GM18909 (cell line): ENCODE data around the gene LETM1.

Experiments used
- ATAC-seq: cut with Tn5 transposase; IDR thresholded peaks from one replicate; pipeline ENCODE4 v1.9.1; 2021; ENCODE audit warnings: mild to moderate bottlenecking; ENCODE audit not compliant: unreplicated experiment, poor library complexity

The LETM1 gene

DNA sequence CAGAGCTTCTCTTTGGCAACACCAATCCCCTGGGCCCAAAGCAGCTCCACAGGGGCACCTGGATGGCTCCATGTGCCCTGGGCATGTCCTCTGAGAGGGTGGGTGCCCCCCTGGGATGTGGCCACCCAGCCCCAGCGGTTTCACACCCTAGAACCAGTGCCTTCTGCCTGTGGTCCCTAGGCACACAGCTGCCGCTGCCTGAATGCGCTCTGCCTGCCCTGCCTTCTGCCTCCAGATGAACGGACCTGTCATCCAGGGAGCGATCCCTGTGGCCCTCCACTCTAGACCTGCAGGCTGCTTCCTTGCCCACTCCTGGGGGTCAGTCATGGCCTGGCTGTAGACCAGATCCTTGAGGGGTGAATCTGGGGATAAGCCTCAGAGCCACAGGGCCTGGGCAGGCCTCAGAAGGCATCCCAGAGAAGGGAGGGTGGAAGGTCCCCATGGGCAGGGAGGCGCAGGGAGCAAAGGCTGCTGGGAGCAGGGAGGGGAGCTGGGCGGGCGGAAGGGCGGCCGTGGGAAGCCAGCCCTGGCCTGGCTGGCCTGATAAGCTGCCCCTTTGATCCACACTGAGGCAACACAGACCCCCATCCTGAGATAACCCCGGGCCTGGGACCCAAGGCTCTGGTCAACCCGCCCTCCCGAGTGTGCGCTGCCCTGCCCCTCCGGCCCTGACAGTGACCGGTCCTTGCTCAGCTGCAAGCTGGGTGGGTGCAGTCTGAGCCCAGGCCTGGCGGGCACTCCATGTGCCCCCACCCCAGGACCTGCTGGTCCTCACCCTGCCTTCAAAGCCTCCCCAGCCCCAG lies 71.0 kb downstream of the LETM1 start:
- ATAC-seq: no peak

DNA sequence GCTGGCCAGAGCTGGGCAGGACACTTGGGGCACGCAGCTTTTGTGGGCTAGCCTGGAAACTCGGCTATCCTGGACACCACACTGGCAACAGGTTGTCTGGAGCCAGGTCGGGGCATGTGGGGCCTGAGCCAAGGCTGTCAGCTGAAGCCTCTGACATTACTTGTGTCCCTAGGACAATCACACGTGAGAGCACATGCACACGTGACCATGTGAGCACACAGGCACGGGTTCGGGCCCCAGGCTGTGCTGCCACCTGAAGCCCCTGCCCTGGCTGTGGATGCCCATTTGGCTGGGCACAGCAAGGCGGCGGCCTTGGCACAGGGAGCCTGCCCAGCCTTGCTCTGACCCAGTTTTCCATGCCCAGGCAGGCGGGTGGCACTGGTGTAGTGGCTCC lies 71.6 kb downstream of the LETM1 start:
- no peak for ATAC-seq

GRCh38 chr4:1783970-1784369 lies 72.0 kb downstream of the LETM1 start:
- ATAC-seq: no peak

DNA sequence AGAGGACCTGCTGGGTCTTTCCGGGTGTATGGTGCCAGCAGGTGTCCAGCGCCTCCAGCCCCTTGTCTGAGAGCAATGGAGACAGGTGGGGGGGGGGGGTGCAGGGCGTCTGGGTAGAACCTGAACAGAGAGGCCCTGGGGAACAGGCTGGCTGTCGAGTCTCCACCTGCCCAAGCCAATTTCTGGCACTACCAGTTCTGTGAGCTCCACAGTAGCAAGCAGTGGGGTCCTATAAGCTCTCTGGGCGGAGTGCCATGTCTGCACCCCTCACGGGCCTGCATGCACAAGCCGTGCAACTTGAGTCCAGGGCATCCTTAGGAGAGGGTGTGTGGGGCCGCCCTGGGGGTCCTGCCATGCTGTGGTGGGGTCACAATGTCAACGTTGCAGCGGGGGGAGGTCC lies 72.9 kb downstream of the LETM1 start:
- no peak for ATAC-seq

- ATAC-seq: no peak
Observed at GRCh38 chr4:1780435-1780834, 75.5 kb downstream of the LETM1 start.

DNA sequence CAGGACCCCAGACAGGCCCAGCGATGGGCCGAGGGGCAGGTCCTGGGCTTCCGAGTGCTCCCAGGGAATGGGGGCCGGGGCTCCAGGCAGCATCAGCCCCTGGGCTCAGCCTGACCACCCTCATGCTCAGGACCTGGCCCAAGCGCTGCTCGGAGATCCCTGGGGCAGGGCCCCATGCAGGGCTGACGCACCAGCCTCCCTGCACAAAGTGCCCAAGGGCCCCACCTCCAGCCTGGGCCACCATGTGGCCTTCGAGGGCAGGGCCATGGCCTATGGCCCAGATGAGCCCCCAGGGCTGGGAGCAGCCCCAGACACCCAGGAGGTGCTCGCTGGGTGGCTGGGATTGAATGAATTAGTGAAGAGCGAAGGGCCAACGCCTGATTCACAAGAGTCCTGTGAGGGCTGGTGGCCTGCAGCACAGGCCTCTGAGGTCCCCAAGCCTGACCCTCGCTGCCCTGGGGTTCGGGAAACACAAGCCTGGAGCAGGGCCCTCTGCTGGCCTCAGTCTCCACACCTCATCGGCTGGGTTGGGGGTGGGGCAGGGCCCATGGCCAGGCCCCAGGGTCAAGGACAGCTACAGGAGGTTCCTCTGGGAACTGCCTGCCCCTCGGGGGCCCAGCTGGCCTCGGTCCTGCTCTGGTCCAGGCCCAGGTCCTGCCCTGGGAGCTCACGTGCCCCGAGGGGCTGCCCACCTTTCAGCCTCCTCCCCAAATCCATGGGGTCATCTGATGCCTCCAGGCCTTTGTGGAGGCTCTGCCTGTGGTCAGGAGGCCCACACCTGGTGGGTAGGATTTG lies 76.2 kb downstream of the LETM1 start:
- ATAC-seq: no peak

- no peak for ATAC-seq
Observed at GRCh38 chr4:1778642-1779392, 77.1 kb downstream of the LETM1 start.

GRCh38 chr4:1777822-1778641 lies 77.9 kb downstream of the LETM1 start:
- ATAC-seq: no peak

DNA sequence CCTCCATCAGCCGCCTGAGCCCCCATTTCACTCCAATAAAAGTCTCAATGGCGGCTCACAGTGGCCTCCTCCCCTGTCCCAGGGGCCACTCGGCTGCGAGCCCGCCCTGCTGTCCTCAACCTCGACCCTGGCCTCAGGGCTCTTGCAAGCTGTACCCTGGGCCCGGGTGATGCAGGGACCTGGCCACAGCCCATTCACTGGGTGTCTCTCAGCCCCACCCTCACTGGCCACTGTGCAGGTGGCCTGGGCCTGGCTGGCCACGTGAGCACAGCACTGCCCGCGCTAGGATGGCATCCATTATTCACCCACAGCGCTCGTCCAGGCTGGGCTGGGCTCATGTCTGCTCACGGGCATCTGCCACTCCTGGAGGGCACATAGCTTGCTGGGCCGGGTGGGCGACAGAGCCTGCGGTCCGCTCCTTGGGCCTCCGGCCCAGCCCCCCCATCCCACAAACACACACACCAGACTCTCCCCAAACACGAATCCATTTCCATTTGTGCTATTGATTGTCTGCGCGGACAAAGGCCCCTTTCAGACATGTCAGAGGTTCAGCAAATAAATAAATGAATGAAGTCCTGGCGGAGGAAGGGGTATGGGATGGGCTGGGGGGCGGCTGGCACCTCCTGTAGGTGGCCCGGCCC lies 79.3 kb downstream of the LETM1 start:
- no peak for ATAC-seq

GRCh38 chr4:1775731-1776500 lies 80.0 kb downstream of the LETM1 start:
- ATAC-seq: no peak

- no peak for ATAC-seq
Observed at GRCh38 chr4:1773754-1774153, 82.2 kb downstream of the LETM1 start.

DNA sequence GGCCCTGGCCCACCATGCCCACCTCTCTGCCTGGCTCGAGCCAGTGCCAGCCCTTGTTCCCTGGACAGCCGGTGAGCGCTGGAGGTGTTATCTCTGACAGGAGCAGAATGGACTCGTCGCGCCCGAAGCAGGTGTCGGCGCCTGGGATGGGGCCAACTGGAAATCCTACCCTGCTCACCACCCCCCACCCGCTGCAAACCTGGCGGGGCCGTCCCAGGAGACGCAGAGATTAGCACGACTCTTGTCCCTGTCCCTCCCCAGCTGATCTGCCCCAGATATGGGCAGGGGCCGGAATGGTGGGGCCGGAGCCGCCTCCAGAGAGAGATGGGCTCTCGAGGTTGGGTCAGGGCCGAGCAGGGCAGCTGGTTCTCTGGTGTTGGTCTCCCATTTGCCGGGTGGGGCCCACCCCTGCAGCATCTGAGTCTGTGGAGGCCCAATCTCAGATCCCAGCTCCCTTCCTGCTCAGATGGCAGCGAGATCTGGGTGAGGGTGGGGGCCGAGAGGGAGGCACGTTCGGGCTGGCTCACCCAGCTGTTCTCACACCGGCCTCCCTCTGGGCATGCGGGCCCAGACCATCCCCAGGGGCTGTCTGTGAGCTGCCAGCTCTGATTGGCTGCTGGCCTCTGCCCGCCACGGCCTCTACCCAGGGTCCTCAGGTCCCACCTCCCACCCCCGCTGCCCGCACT lies 83.0 kb downstream of the LETM1 start:
- no peak for ATAC-seq

DNA sequence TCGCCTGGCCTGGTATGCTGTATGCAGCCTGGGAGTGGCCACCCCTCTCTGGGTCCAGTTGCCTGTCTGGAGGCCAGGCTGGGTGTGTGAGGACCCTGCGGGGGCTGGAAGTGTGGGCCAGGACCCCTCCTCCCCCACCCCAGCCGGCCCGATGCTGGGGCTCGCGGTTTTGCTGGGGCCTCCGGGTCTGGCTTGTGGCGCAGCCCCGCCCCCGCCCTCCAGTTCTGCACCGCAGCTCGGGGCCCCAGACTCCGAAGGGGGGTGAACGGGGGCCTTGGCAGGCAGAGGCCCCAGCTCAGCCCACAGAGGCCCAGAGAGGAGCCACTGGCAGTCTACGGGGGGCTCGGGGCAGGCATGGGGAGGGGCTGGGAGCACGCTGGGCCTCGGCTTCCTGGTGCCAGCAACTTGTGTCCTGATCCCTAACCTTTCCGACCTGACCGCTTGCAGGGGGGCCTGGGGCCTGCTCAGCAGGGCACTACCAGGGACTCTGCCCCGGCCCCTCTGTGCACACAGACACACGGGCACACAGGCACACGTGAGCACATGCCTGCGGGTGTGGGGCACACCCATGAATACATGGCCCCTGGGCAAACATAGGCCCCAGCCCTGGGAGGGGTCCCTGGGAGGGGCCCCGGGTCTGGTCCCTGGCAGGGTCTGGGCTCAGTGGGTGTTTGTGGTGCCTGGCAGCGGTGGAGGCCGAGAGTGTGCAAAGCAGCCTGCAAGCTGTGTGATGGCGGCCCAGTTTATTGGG lies 84.2 kb downstream of the LETM1 start:
- ATAC-seq: no peak

GRCh38 chr4:1770791-1771231 lies 85.1 kb downstream of the LETM1 start:
- no peak for ATAC-seq

GRCh38 chr4:1770245-1770644 lies 85.7 kb downstream of the LETM1 start:
- ATAC-seq: no peak

- no peak for ATAC-seq
Observed at GRCh38 chr4:1769692-1770091, 86.3 kb downstream of the LETM1 start.

GRCh38 chr4:1768367-1769034 lies 87.5 kb downstream of the LETM1 start:
- no peak for ATAC-seq
